ENCODE results near the gene CLSTN3. TPM values are rescaled to one million over a fixed set of nuclear protein-coding genes. Genes with fewer than 3 reads are reported as not detected.
A peak's percentile ranks its signal among the peaks of the same experiment; 100 is the strongest.

Gene CLSTN3
- total RNA-seq, 1 experiment from 2014 or later, result 10.6 TPM

DNA sequence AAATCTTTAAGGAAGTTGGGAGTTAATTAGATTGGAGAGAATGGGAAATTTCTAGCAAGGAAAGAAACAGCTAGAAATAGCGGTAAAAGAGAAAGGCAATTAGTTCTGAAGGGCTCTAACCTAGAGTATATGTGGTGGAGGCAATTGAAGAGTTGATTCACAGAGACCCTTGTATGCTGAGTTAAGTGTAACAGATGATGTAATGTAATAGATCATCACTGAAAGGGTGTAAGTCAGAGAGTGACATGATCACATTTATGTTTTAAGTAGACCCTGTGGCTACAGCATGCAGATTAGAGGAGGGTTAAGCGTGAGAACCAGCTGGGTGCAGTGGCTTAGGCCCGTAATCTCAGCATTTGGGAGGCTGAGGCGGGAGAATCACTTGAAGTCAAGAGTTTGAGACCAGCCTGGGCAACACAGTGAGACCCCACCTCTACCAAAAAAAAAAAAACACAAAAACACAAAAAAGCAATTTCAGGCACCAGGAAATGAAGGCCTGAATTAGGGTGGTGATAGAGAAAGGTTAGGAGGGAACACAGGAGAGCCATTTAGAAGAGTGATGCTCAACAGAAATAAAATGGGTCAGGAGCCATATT lies 4.4 kb upstream of the CLSTN3 start:
- DNase-seq (ENCODE audit: low read depth), result no peak

DNA sequence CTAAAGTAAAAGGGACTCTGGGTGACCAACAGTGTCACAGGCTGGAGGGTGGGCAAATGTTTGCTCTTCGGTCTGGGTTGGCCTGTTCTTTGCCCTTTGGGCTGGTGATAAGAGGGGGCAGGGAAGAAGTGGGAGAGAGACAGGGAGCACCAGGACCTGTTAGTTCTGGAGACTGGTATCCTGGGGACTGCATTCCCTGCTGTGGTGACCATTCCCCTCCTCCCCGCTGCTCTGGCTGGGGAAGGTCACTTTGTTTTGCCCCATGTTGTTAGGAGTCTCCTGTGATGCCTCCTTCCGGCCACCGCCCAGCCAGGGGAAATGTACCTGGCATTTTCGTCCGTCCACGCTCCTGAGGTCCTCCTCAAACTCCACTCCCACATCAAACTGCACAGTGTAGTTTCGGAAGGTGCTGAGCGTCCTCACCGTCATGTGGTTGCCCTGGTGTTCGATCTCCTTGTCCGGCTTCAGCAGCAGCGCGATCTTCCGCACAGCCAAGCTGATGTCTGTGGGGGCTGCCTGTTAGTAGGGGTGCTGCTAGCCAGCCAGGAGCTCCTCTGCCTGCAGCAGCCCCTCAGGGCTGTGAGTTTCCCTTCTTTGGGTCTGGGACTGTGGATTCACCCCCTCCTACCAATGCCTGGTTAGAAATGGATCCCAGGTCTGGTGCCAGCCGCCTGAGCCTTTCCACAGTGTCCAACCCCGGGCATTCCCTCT lies 2.1 kb upstream of the CLSTN3 start:
- DNase-seq (ENCODE audit: low read depth), result no peak

DNA sequence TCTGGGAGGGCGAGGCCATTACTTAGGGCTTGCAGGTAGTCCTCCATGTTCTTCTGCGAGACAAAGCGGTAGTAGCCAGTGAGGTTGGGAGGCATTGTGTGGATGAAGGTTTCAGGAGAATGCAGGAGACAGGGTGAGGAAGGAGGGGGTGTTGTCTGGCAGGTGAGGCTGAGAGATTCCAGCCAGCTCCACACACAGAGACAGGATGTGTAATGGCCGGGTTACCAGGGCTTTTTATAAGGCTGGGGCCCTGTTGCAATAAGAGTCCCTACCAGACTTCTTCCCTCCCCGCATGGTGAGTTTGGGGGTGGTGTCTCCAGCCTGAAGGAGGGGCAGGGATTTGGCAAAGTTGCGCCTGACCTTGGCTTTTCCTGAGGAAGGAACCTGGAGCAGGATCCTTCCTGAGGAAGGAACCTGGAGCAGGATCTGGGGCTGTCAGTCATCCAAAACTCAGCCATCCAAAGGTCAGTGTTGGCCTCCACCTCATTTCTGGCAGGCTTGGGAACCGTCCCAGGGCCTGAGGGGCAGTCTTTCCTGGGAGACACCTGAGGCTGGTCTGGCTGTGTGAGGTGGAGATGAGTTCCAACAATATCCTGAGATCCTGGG lies 1.4 kb upstream of the CLSTN3 start, which contains the start of gene RBP5:
RBP5 (minus strand) TSS at position 209 of the 606 bp plus-strand sequence; CDS start at position 95, 114 bp downstream.
- no peak for DNase-seq (ENCODE audit: low read depth)

DNA sequence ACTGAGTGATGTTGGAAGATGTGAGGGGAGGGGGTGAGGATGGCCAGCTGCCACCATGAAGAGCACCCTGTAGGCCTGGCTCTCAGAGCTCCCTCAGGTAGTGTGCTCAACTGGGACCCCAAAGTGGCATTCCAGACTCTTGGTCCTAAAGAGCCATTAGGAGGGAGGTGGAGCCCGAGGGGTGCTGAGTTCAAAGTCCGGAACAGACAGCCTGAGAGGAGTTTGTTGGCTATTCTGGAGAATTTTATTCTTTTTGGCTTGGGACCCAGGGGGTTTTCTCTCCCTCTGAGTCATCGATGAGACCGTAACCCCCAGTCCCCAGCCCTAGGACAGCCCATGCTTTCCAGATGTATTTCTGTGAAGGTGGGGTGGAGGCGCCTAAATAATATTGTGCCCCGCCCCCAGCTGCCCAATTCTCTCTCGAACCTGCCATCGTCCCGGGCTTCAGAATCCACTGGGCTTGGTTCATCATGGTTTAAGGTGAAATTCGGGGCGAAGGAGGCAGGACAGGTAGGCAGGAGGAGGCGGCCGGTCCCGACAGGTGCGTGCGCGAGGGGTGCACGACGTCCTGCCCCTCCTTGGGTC lies 792 bp upstream of the CLSTN3 start:
- no peak for DNase-seq (ENCODE audit: low read depth)

GRCh38 chr12:7130701-7131501 lies 730 bp downstream of the CLSTN3 start:
- peak; percentile 66 for DNase-seq (ENCODE audit: low read depth)

DNA sequence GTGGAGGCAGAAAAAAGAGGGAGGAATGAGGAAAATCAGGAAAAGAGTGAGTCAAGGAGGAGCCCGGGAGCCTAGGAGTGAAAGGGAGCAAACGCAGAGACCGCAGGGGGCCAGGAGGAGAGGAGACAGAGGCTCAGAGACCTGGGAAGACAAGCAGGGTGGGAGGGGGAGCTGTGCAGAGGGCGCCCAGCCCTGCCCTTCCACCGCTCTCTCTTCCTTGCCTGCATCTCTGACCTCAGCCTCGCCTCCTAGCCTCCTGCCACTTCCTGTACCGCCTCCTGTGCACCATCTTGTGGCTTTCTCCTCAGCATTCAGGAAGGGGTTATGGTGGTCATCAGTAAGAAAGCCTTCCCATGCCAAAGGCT lies 1.3 kb downstream of the CLSTN3 start:
- DNase-seq (ENCODE audit: low read depth), result peak; percentile 37

DNA sequence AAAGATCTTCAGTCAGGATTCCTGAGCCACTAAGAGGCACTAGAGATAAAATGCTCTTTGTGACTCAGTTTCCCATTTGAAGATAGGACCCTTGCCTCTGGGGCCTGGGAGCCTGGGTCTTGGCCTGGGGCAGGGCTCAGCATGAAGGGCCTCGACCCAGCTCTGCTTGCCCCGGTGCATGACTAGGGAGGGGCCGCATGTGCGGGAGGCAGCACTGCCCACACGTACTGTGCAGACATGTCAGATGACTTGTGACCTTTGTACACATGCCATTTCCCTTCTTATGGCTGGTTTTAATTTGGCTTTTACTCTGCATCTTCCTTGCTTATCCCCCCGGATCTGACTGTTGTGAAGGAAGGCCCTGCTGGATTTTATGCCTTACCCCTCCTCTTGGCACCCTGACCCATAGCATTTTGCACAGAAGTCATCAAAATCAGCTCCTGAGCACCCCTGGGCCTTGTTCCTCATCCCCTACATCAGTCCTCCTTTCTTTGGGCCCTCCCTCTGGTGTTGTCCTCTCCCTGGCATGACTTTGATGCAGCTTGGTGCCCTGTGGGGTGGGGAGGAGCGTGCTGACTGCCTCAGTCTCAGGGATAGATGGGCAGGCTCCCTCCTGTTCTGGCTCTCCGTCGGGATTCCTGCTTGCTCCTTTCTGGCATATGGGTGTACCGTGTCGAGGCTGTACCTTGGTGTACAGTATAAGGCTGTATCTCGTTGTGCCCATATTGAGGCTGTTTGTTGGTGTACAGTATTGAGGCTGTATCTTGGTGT lies 4.4 kb downstream of the CLSTN3 start:
- DNase-seq (ENCODE audit: low read depth), result no peak

- DNase-seq (ENCODE audit: low read depth), result no peak
These were observed 5.9 kb downstream of the CLSTN3 start for GRCh38 chr12:7136071-7136470.

GRCh38 chr12:7136676-7137075 lies 6.5 kb downstream of the CLSTN3 start:
- no peak for DNase-seq (ENCODE audit: low read depth)

DNA sequence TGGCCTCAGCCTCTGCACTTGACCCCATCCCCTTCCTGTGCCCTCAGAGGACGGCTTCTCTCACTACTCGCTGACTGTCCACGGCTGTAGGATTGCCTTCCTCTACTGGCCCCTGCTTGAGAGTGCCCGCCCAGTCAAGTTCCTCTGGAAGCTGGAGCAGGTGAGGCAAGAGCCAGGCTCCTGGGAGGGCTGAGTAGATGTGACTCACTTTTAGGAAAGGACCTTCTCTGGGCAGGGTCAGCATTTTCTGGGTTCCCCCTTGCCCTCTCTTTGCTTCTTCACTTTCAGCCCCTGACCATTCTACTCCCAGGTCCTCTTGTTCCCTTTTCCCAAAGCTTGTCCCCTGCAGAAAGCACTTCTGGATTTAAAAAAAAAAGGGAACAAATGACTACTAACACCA lies 7.7 kb downstream of the CLSTN3 start:
- no peak for DNase-seq (ENCODE audit: low read depth)

DNA sequence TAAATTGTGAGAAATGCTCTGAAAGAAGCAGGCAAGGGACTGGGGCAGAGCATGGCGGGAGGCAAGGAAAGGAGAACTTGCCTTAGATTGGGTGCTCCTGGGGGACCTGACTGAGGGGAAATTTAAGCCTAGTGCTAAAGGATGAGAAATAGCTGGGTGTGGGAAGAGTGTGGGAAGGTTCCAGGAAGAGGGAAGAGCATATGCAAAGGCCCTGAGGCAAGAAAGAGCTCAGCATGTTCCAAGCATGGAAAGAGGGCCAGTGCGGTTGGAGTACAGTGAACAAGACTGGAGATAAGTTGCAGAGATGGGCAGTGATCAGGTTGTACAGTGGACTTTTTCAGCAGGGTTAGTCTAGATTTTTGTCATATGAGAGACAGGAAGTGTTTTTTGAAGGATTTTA lies 9.0 kb downstream of the CLSTN3 start:
- DNase-seq (ENCODE audit: low read depth), result no peak

DNA sequence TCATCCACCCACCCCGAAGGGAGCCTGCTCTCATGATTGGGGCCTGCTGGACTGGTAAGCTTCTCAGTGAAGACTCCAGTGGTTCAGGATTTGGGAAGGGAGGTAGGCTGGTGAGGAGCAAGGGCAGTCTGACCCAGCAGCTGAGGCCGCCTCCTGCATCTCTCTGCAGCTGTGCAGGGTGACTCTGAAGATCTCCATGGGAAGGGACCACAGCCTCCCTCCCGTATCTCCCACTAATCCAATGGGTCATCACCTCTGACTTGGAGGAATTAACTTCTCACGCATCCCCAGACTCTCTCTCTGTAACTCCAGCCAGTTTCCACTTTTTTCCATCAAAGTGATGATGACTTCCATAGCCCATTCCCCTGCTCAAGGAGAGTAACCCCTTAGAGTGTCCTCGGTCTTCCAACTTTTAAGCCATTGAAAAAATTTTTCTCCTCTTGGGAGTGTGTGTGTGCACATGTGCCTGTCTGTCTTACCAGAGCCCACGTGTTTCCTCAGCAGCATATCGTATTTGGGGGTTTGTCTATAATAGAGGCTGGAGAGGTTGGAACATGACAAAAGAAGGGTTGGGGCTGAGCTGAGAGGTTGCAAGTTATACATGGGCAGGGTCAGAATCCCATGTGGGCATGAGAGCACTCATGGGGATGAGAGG lies 11.3 kb downstream of the CLSTN3 start:
- no peak for DNase-seq (ENCODE audit: low read depth)

DNA sequence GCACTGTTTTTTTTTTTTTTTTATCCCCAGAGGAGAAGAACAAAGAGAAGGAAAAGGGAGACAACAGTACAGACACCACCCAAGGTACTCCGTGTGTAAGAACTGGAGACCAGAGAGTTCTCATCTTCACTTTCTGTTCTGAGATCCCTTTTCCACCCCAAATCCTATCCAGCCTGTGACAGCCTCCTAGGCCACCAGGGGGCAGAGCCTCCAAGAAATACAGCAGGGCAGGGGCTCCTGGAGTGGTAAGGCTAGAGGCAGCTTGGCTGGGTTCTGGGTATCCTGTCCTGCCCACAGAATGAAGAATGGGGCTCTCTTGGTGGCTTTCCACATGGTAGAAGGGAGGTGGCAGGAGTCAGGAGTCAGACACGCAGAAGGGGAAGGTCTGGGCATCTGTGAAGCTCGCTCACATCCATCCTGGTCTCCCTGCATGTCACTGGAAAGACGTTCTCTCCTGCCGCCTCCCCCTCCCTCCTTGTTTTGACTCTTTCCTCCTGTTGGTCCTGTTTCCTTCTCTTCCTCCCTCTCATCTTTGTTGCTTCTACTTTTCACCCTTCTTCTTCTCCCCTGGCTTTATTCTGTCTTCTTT lies 12.0 kb downstream of the CLSTN3 start:
- peak; percentile 60 for DNase-seq (ENCODE audit: low read depth)

GRCh38 chr12:7142809-7143465 lies 12.8 kb downstream of the CLSTN3 start:
- DNase-seq (ENCODE audit: low read depth), result no peak

GRCh38 chr12:7143564-7143963 lies 13.4 kb downstream of the CLSTN3 start:
- DNase-seq (ENCODE audit: low read depth), result no peak

DNA sequence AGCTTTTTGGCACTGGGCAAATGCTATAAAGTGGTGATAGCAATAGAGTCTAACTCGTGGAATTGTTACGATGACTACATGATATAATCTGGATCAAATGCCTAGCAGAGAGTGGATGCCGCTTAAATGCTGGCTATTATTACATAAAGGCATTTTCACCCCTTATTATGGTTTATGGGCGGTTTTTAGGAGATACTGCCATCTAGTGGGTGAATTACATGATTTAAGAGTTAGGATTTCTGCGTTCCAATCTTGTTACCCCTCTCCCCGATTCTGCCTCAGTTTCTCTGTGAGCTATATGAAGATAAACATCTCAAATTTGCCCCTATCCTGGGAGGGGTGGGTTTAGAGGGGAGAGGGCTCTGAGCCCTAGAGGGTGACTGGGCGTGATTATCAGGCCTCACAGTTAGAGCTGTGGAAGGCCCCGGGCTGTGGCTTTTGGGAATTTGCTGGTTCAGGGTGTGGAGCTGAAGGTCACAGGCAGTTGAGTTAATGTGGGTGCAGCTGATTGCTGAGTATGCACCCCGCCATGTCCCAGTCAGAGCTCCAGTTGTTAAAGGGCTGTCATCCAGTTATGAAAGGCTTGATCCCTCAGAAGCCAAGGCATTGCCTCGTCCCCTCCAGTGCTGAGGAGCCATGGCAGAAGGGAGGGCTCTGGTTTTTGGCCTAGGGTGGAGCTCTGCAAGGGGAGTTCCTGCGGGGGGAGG lies 14.4 kb downstream of the CLSTN3 start:
- DNase-seq (ENCODE audit: low read depth), result no peak

DNA sequence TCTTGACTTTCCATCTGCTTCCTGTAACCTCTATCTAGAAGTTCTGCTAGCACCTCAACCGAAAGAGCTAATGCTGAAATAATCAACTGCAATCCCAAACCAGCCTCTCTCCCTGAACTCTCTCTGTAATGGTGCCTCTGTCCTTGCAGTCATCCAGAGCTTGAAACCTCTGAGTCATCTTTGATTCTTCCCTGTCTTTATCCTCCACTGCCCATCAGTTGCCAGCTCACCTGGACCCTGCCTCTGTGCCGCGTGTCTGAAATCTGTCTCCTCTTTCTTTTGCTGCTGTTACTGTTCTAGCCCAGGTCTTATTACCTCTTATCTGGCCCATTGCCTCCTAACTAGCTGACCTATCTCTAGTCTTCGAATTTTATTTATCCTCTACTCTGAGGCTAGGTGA lies 15.5 kb downstream of the CLSTN3 start:
- no peak for DNase-seq (ENCODE audit: low read depth)

- no peak for DNase-seq (ENCODE audit: low read depth)
These were observed 16.1 kb downstream of the CLSTN3 start for GRCh38 chr12:7146228-7146627.

DNA sequence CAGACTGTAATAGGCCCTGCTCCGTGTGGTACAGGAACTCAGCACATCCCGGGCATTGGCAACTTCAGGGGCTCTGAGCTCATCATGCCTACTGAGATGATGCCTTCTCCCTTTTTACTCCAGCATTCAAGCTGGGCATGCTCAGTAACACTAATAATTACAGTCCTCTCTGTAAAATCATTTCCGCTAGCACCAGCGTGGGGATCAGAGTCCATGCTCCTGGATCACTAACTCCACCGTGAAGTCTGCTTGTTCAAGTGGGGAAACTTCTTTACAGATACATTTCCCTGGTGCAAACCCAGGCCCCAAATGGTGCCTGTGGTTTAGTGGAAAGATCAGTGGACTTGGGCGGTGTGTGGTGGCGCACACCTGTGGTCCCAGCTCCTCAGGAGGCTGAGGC lies 16.7 kb downstream of the CLSTN3 start:
- DNase-seq (ENCODE audit: low read depth), result no peak
